Right ventricle myocardium inferior (tissue), 1 donor: ENCODE results near the gene KNL1. TPM values are rescaled to one million over a fixed set of nuclear protein-coding genes. Genes with fewer than 3 reads are reported as not detected.
A peak's percentile ranks its signal among the peaks of the same experiment; 100 is the strongest.
"Not testable (repeated sequence)": the region's sequence is repeated elsewhere in the genome, so short reads cannot be mapped to it uniquely, and the experiment has no call there.

Source experiments
- ATAC-seq: fragments of 200-7000 bp; cut with Tn5 transposase; one replicate; pipeline ENCODE4 v1.9.1; 2020; ENCODE audit warnings: mild to moderate bottlenecking, moderate library complexity
- DNase-seq: peaks from one replicate; pipeline ENCODE4 v3.0.0; 2021; ENCODE audit errors: missing footprints
- intact Hi-C: fragments of 100-400 bp; cut with DNase I; formaldehyde crosslinking; loops from one replicate; pipeline ENCODE4 v1.11.0; 2022
- long read RNA-seq: library from polyadenylated mRNA; unstranded; transcript quantifications from one replicate; pipeline ENCODE4 v2.0.0, GENCODE V29; 2021
- total RNA-seq: library from RNA; stranded (reverse); fragmentation: NEBNext Ultra II Directional; extraction: Animal tissue kit (Norgen Biotek cat#: 25700); gene quantifications from one replicate; pipeline ENCODE4 v1.2.1, GENCODE V29; 2021
- donor health status: DM: no; HTN: yes; CAD: no; lungs with severe emphysema.

The KNL1 gene
- 0.54 TPM for total RNA-seq
- long read RNA-seq, result 0 reads

- intact Hi-C loops, result loop anchor here (2.0 kb wide), 1 partner anchor 301 kb away; the partner anchor contains the start of gene VPS18
- DNase-seq, result peak; percentile 93
- ATAC-seq, result peak; percentile 95
Measured at GRCh38 chr15:40593588-40594428, at the start of gene KNL1. Gene KNL1 (plus strand): TSS chr15:40594249. CDS start chr15:40602932, 8,683 bp downstream.

GRCh38 chr15:40545457-40545856, 48.6 kb upstream of the KNL1 start:
- no peak for ATAC-seq
- intact Hi-C loops, result no loop called here
- DNase-seq, result no peak

GRCh38 chr15:40548610-40549009, 45.4 kb upstream of the KNL1 start:
- DNase-seq, result no peak
- no peak for ATAC-seq
- intact Hi-C loops, result no loop called here

GRCh38 chr15:40549894-40550293, 44.2 kb upstream of the KNL1 start:
- ATAC-seq, result peak; percentile 95
- intact Hi-C loops, result no loop called here
- DNase-seq, result peak; percentile 90

- ATAC-seq (no peak), DNase-seq (no peak)
- intact Hi-C loops, result no loop called here
Measured at GRCh38 chr15:40550341-40551037, 43.6 kb upstream of the KNL1 start.

- no peak for DNase-seq
- ATAC-seq, result no peak
- intact Hi-C loops, result no loop called here
Measured at GRCh38 chr15:40554161-40554525, 39.9 kb upstream of the KNL1 start.

GRCh38 chr15:40555876-40556275, 38.2 kb upstream of the KNL1 start:
- intact Hi-C loops, result no loop called here
- no peak for ATAC-seq
- DNase-seq, result no peak

GRCh38 chr15:40558952-40559742, 34.9 kb upstream of the KNL1 start:
- no peak for DNase-seq
- intact Hi-C loops, result no loop called here
- no peak for ATAC-seq

- ATAC-seq, result no peak
- intact Hi-C loops, result loop anchor here (10.0 kb wide), 1 partner anchor 48 kb away; no protein-coding TSS in a partner anchor
- DNase-seq, result no peak
Measured at GRCh38 chr15:40562691-40563090, 31.4 kb upstream of the KNL1 start.

GRCh38 chr15:40563426-40563825, 30.6 kb upstream of the KNL1 start:
- intact Hi-C loops, result loop anchor here (10.0 kb wide), 1 partner anchor 49 kb away; no protein-coding TSS in a partner anchor
- ATAC-seq, result no peak
- no peak for DNase-seq

- intact Hi-C loops, result loop anchor here (10.0 kb wide), 1 partner anchor 50 kb away; no protein-coding TSS in a partner anchor
- ATAC-seq, result peak; percentile 99
- DNase-seq, result peak; percentile 99
Measured at GRCh38 chr15:40564591-40565332, 29.3 kb upstream of the KNL1 start, which contains the start of gene CCDC32. Gene CCDC32 (minus strand): TSS chr15:40565042. CDS start chr15:40563015, 2,027 bp downstream.

- ATAC-seq (no peak), DNase-seq (peak; percentile 78)
- intact Hi-C loops, result loop anchor here (10.0 kb wide), 1 partner anchor 51 kb away; no protein-coding TSS in a partner anchor
Measured at GRCh38 chr15:40565333-40566238, 28.5 kb upstream of the KNL1 start.

- ATAC-seq (no peak), DNase-seq (no peak)
- intact Hi-C loops, result loop anchor here (10.0 kb wide), 1 partner anchor 52 kb away; no protein-coding TSS in a partner anchor
Measured at GRCh38 chr15:40567111-40567510, 26.9 kb upstream of the KNL1 start.

- DNase-seq, result peak; percentile 97
- intact Hi-C loops, result loop anchor here (10.0 kb wide), 1 partner anchor 55 kb away; no protein-coding TSS in a partner anchor
- ATAC-seq, result peak; percentile 76
Measured at GRCh38 chr15:40569129-40569953, 24.7 kb upstream of the KNL1 start, which contains the start of gene RPUSD2. Gene RPUSD2 (plus strand): TSS chr15:40569299. CDS start chr15:40569338, 39 bp downstream.

- intact Hi-C loops, result no loop called here
- DNase-seq, result no peak
- ATAC-seq, result no peak
Measured at GRCh38 chr15:40575113-40575512, 18.9 kb upstream of the KNL1 start.

GRCh38 chr15:40576914-40577313, 17.1 kb upstream of the KNL1 start:
- DNase-seq, ATAC-seq, intact Hi-C loops: not testable (repeated sequence)
